GM21619 (cell line): ENCODE measurements around the gene ZDHHC20.
A peak's percentile ranks its signal among the peaks of the same experiment; 100 is the strongest.

Experiments
- ATAC-seq: cut with Tn5 transposase; IDR thresholded peaks from one replicate; pipeline ENCODE4 v1.9.1; 2021; ENCODE audit not compliant: unreplicated experiment

Gene ZDHHC20

GRCh38 chr13:21458813-21459701 lies at the start of gene ZDHHC20:
TSS of gene ZDHHC20 (minus strand) at chr13:21459303. CDS start at chr13:21459171, 132 bp downstream.
- peak; percentile 84 for ATAC-seq

- no peak for ATAC-seq
Observed at GRCh38 chr13:21504379-21504778, 45.3 kb upstream of the ZDHHC20 start.

GRCh38 chr13:21501686-21502085 lies 42.6 kb upstream of the ZDHHC20 start:
- ATAC-seq, result no peak

GRCh38 chr13:21486322-21486721 lies 27.2 kb upstream of the ZDHHC20 start:
- ATAC-seq, result no peak

- ATAC-seq, result no peak
Observed at GRCh38 chr13:21483748-21484147, 24.6 kb upstream of the ZDHHC20 start.

- no peak for ATAC-seq
Observed at GRCh38 chr13:21481359-21481758, 22.3 kb upstream of the ZDHHC20 start.

GRCh38 chr13:21478881-21479808 lies 20.0 kb upstream of the ZDHHC20 start:
- no peak for ATAC-seq

GRCh38 chr13:21476893-21477472 lies 17.9 kb upstream of the ZDHHC20 start:
- ATAC-seq, result peak; percentile 82

GRCh38 chr13:21475115-21475514 lies 16.0 kb upstream of the ZDHHC20 start:
- ATAC-seq, result no peak

- ATAC-seq, result no peak
Observed at GRCh38 chr13:21470785-21471184, 11.7 kb upstream of the ZDHHC20 start.

- ATAC-seq, result no peak
Observed at GRCh38 chr13:21466527-21466926, 7.4 kb upstream of the ZDHHC20 start.

GRCh38 chr13:21465710-21466160 lies 6.6 kb upstream of the ZDHHC20 start:
- no peak for ATAC-seq

GRCh38 chr13:21463424-21463823 lies 4.3 kb upstream of the ZDHHC20 start:
- ATAC-seq, result no peak

GRCh38 chr13:21461131-21461530 lies 2.0 kb upstream of the ZDHHC20 start:
- no peak for ATAC-seq

GRCh38 chr13:21458451-21458812 lies 671 bp downstream of the ZDHHC20 start:
- peak; percentile 22 for ATAC-seq

- no peak for ATAC-seq
Observed at GRCh38 chr13:21453387-21454081, 5.6 kb downstream of the ZDHHC20 start.

GRCh38 chr13:21450936-21451335 lies 8.2 kb downstream of the ZDHHC20 start:
- ATAC-seq, result no peak

- ATAC-seq, result no peak
Observed at GRCh38 chr13:21446656-21447055, 12.4 kb downstream of the ZDHHC20 start.

- no peak for ATAC-seq
Observed at GRCh38 chr13:21445759-21446158, 13.3 kb downstream of the ZDHHC20 start.

GRCh38 chr13:21443171-21443570 lies 15.9 kb downstream of the ZDHHC20 start:
- ATAC-seq, result no peak

- ATAC-seq, result no peak
Observed at GRCh38 chr13:21436582-21436981, 22.5 kb downstream of the ZDHHC20 start.
